Cardiac fibroblast (primary cell): Measurements from ENCODE around the gene ARHGEF28.

Experiments used
- DNase-seq, 2 donors: peaks; one replicate each; pipeline versions ENCODE4 v3.0.0 to v3.0.0-alpha.2; 2010; ENCODE audit warnings: low read depth in 2 of 2
- H3K4me3 ChIP-seq, 2 donors: replicated peaks in 1 of 2; 1 replicate in 1 of 2; 2 replicates in 1 of 2; pipeline ENCODE4 v1.5.1; 2011; ENCODE audit warnings: low read depth in 2 of 2, low read length in 2 of 2, mild to moderate bottlenecking in 2 of 2, moderate library complexity in 1 of 2
- CTCF ChIP-seq: IDR thresholded peaks from one replicate; pipeline ENCODE4 v1.5.1; 2011; ENCODE audit warnings: low read depth, mild to moderate bottlenecking, low read length, inconsistent platforms

ARHGEF28 gene

GRCh38 chr5:73935719-73936118 lies 309.7 kb downstream of the ARHGEF28 start:
- DNase-seq = no peak
- no peak overlapping the region for H3K4me3 ChIP-seq
- no peak for TF ChIP-seq CTCF

GRCh38 chr5:73938280-73938937 lies 312.4 kb downstream of the ARHGEF28 start:
- no peak overlapping the region for H3K4me3 ChIP-seq

GRCh38 chr5:73938938-73939320 lies 312.9 kb downstream of the ARHGEF28 start:
- H3K4me3 ChIP-seq = no peak overlapping the region
- no peak for DNase-seq
- TF ChIP-seq CTCF = no peak

More at GRCh38 chr5:73938280-73938937, 312.4 kb downstream of the ARHGEF28 start:
- no peak for TF ChIP-seq CTCF
- DNase-seq = peak; percentile 91 to 98

GRCh38 chr5:73939557-73939956 lies 313.6 kb downstream of the ARHGEF28 start:
- no peak for DNase-seq
- no peak overlapping the region for H3K4me3 ChIP-seq
- TF ChIP-seq CTCF = no peak

GRCh38 chr5:73940026-73940425 lies 314.0 kb downstream of the ARHGEF28 start:
- H3K4me3 ChIP-seq = no peak overlapping the region
- no peak for TF ChIP-seq CTCF
- DNase-seq = peak; percentile 43 to 62

GRCh38 chr5:73940801-73941200 lies 314.8 kb downstream of the ARHGEF28 start:
- TF ChIP-seq CTCF = no peak
- H3K4me3 ChIP-seq = no peak overlapping the region
- DNase-seq = peak in 1 of 2 donors; percentile 60

- no peak for TF ChIP-seq CTCF
- H3K4me3 ChIP-seq = no peak overlapping the region
- DNase-seq = no peak
Measured at GRCh38 chr5:73942783-73943182, 316.8 kb downstream of the ARHGEF28 start.
